HepG2 (cell line): Measurements from ENCODE around the gene ZNF221. TPM values are rescaled to one million over a fixed set of nuclear protein-coding genes. Genes with fewer than 3 reads are reported as not detected.

Experiments used
- ARHGAP35 ChIP-seq: sonication (generic); formaldehyde crosslinking; IDR thresholded peaks from 2 replicates; pipeline ENCODE4 v1.9.0; 2022; ENCODE audit warnings: mild to moderate bottlenecking, inconsistent platforms, moderate library complexity, missing genetic modification reagents, borderline replicate concordance
- HMG20B ChIP-seq: conservative IDR thresholded peaks from 2 replicates; pipeline ENCODE4 v1.6.1; 2016; ENCODE audit warnings: missing genetic modification reagents, missing compliant biosample characterization
- KAT2B ChIP-seq: fragments of 150-350 bp; IDR thresholded peaks from 2 replicates; pipeline ENCODE4 v1.6.1; 2014; ENCODE audit warnings: low read depth, low read length, borderline replicate concordance
- MEIS2 ChIP-seq: sonication (generic); formaldehyde crosslinking; IDR thresholded peaks from 2 replicates; pipeline ENCODE4 v1.9.0; 2021; ENCODE audit warnings: mild to moderate bottlenecking, missing genetic modification reagents
- MZF1 ChIP-seq: sonication (generic); formaldehyde crosslinking; IDR thresholded peaks from 2 replicates; pipeline ENCODE4 v1.8.1; 2023; ENCODE audit warnings: mild to moderate bottlenecking, missing genetic modification reagents, borderline replicate concordance
- NFE2L2 ChIP-seq: fragments of 150-350 bp; IDR thresholded peaks from 2 replicates; pipeline ENCODE4 v1.6.1; 2014; ENCODE audit warnings: low read length
- REL ChIP-seq: sonication (generic); formaldehyde crosslinking; conservative IDR thresholded peaks from 2 replicates; pipeline ENCODE4 v1.8.0; 2022; ENCODE audit warnings: mild to moderate bottlenecking, missing genetic modification reagents, moderate library complexity
- SNRNP70 ChIP-seq: fragments of 200-400 bp; formaldehyde crosslinking; IDR thresholded peaks from 2 replicates; pipeline ENCODE4 v1.6.1; 2017; ENCODE audit warnings: mild to moderate bottlenecking, low read depth, low read length, moderate library complexity
- TOPORS ChIP-seq: sonication (generic); formaldehyde crosslinking; IDR thresholded peaks from 2 replicates; pipeline ENCODE4 v1.8.0; 2023; ENCODE audit warnings: mild to moderate bottlenecking, missing genetic modification reagents
- WIZ ChIP-seq: sonication (generic); formaldehyde crosslinking; IDR thresholded peaks from 2 replicates; pipeline ENCODE4 v1.5.1; 2020; ENCODE audit warnings: mild to moderate bottlenecking, missing genetic modification reagents
- YEATS4 ChIP-seq: sonication (generic); formaldehyde crosslinking; IDR thresholded peaks from 2 replicates; pipeline ENCODE4 v1.4.0; 2020; ENCODE audit warnings: missing genetic modification reagents, borderline replicate concordance
- YY1 ChIP-seq: IDR thresholded peaks from 2 replicates; pipeline ENCODE4 v1.6.1; 2011; ENCODE audit warnings: low read length, low read depth, moderate library complexity, mild to moderate bottlenecking; ENCODE audit not compliant: insufficient read depth, insufficient replicate concordance
- ZFP1 ChIP-seq: IDR thresholded peaks from 2 replicates; pipeline ENCODE4 v1.6.1; 2016
- ZFP37 ChIP-seq: sonication (generic); formaldehyde crosslinking; IDR thresholded peaks from 2 replicates; pipeline ENCODE4 v1.4.0; 2020; ENCODE audit warnings: missing genetic modification reagents, borderline replicate concordance
- ZFP82 ChIP-seq: sonication (generic); formaldehyde crosslinking; IDR thresholded peaks from 2 replicates; pipeline ENCODE4 v1.5.1; 2020; ENCODE audit warnings: mild to moderate bottlenecking, missing genetic modification reagents, borderline replicate concordance
- ZNF234 ChIP-seq: sonication (generic); formaldehyde crosslinking; conservative IDR thresholded peaks from 2 replicates; pipeline ENCODE4 v1.5.1; 2020; ENCODE audit warnings: mild to moderate bottlenecking, missing genetic modification reagents
- ZNF296 ChIP-seq: sonication (generic); formaldehyde crosslinking; conservative IDR thresholded peaks from 2 replicates; pipeline ENCODE4 v1.5.0; 2020; ENCODE audit warnings: mild to moderate bottlenecking, missing genetic modification reagents
- ZNF33A ChIP-seq: sonication (generic); formaldehyde crosslinking; IDR thresholded peaks from 2 replicates; pipeline ENCODE4 v1.5.1; 2020; ENCODE audit warnings: missing genetic modification reagents, mild to moderate bottlenecking, moderate library complexity, borderline replicate concordance
- ZNF460 ChIP-seq: sonication (generic); formaldehyde crosslinking; IDR thresholded peaks from 2 replicates; pipeline ENCODE4 v1.5.1; 2020; ENCODE audit warnings: missing genetic modification reagents, mild to moderate bottlenecking, borderline replicate concordance
- ZNF543 ChIP-seq: sonication (generic); formaldehyde crosslinking; IDR thresholded peaks from 2 replicates; pipeline ENCODE4 v1.4.0; 2020; ENCODE audit warnings: mild to moderate bottlenecking, missing genetic modification reagents
- ZNF616 ChIP-seq: sonication (generic); formaldehyde crosslinking; IDR thresholded peaks from 2 replicates; pipeline ENCODE4 v1.5.0; 2020; ENCODE audit warnings: low read depth, mild to moderate bottlenecking, missing genetic modification reagents
- ZNF879 ChIP-seq: sonication (generic); formaldehyde crosslinking; IDR thresholded peaks from 2 replicates; pipeline ENCODE4 v1.8.1; 2023; ENCODE audit warnings: missing genetic modification reagents
- polyA plus RNA-seq, 8 experiments: library from polyadenylated mRNA; depleted of rRNA in 3 of 8; stranded (reverse) in 7 of 8; unstranded in 1 of 8; fragments of >200 nt; fragmentation: Illumina TruSeq in 4 of 8; extraction: Trizol in 4 of 8; gene quantifications; 2 replicates each; pipeline versions ENCODE4 v1.2.1 to v1.2.3, GENCODE V29; 2011 to 2016; ENCODE audit warnings: low read depth in 4 of 8, missing spikeins in 1 of 8, mixed read lengths in 1 of 8; ENCODE audit not compliant: insufficient read depth in 1 of 8
- total RNA-seq, 5 experiments: library from RNA; depleted of rRNA; stranded (reverse); fragments of >200 nt; fragmentation: Illumina TruSeq; extraction: Trizol; gene quantifications; 2 replicates each; pipeline ENCODE4 v1.2.3, GENCODE V29; 2016; ENCODE audit warnings: low read depth in 1 of 5
- TF ChIP-seq, protein P1 (sequence below): sonication (generic); formaldehyde crosslinking; IDR thresholded peaks from 2 replicates; pipeline ENCODE4 v1.5.0; 2020; ENCODE audit warnings: mild to moderate bottlenecking, missing genetic modification reagents
- TF ChIP-seq, protein P2 (sequence below): sonication (generic); formaldehyde crosslinking; conservative IDR thresholded peaks from 2 replicates; pipeline ENCODE4 v1.8.0; 2022; ENCODE audit warnings: mild to moderate bottlenecking, moderate library complexity, missing genetic modification reagents
- TF ChIP-seq, protein P3 (sequence below): fragments of 450-650 bp; IDR thresholded peaks from 2 replicates; pipeline ENCODE4 v1.6.1; 2016

ZNF221 gene
- total and polyA plus RNA-seq, 2 of the 13 experiments (the other 11 are each of a cell fraction or from before 2014, with no cell fraction given), result 0.48 to 3.4 TPM

DNA sequence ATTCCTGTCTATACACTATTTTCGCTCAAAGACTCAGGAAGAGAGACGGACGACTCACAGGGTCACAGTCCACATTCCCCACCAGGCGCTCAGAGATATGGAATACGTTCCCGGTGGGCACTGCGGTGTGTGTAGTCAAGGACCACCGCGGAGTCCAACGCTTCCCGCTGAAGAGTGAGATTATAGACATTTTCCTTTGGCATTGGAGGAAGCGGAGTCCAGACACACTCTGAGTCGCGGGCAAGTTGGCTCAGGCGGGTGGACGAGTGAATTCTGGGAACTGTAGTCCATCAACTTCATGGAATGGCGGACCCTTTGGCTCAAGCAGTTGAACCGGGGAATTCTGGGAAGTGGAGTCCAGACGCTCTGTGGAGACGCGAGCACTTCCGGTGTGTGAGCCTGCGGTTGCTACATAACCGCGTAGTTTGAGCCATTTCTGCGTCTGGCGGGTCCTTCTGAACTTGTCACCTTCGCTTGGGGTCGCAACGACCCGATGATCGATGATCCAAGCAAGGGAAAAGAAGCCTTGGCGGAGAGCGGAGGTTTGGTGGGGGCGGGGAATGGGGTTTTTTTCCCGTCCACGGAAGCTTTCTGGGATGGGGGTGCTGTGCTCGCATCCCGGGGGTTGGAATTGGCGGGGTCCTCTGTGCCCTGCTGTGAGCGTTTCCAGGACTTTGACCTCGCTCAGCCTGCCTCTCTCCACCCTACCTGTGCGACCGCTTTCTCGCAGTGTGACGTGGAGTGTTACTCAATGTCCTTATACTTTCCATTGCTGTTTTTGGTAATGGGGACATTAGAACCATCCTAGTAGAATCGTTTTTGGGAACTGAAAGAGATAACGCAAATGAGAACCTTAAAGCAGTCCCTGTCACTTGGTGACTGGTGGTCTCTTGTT, 51.8 kb downstream of the ZNF221 start, which contains the start of gene ZNF230 (continued):
- TF ChIP-seq MEIS2 (CRISPR knock-in tag), result peak; percentile 57; the same call in 1 of the 2 replicates
- TF ChIP-seq ZFP82, result no peak
- no peak for TF ChIP-seq ZNF296 (CRISPR knock-in tag)
- TF ChIP-seq ZFP37, result no peak
- TF ChIP-seq MZF1 (CRISPR knock-in tag), result no peak
- TF ChIP-seq, protein P1, sequence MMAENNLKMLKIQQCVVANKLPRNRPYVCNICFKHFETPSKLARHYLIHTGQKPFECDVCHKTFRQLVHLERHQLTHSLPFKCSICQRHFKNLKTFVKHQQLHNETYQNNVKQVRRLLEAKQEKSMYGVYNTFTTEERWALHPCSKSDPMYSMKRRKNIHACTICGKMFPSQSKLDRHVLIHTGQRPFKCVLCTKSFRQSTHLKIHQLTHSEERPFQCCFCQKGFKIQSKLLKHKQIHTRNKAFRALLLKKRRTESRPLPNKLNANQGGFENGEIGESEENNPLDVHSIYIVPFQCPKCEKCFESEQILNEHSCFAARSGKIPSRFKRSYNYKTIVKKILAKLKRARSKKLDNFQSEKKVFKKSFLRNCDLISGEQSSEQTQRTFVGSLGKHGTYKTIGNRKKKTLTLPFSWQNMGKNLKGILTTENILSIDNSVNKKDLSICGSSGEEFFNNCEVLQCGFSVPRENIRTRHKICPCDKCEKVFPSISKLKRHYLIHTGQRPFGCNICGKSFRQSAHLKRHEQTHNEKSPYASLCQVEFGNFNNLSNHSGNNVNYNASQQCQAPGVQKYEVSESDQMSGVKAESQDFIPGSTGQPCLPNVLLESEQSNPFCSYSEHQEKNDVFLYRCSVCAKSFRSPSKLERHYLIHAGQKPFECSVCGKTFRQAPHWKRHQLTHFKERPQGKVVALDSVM (CRISPR knock-in tag), result 0 out of 2 replicates have a peak, but pooled peaks have one; percentile 25
- TF ChIP-seq, protein P2, sequence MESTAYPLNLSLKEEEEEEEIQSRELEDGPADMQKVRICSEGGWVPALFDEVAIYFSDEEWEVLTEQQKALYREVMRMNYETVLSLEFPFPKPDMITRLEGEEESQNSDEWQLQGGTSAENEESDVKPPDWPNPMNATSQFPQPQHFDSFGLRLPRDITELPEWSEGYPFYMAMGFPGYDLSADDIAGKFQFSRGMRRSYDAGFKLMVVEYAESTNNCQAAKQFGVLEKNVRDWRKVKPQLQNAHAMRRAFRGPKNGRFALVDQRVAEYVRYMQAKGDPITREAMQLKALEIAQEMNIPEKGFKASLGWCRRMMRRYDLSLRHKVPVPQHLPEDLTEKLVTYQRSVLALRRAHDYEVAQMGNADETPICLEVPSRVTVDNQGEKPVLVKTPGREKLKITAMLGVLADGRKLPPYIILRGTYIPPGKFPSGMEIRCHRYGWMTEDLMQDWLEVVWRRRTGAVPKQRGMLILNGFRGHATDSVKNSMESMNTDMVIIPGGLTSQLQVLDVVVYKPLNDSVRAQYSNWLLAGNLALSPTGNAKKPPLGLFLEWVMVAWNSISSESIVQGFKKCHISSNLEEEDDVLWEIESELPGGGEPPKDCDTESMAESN (CRISPR knock-in tag), result no peak
- TF ChIP-seq WIZ (CRISPR knock-in tag), result no peak
- TF ChIP-seq HMG20B (CRISPR knock-in tag), result no peak
- no peak for TF ChIP-seq ARHGAP35 (CRISPR knock-in tag)
- no peak for TF ChIP-seq ZNF616 (CRISPR knock-in tag)
- peak; percentile 96 for TF ChIP-seq YY1
- TF ChIP-seq NFE2L2, result no peak
- TF ChIP-seq TOPORS (CRISPR knock-in tag), result no peak
- no peak for TF ChIP-seq ZNF460
- no peak for TF ChIP-seq SNRNP70
- TF ChIP-seq ZNF234 (CRISPR knock-in tag), result no peak
- TF ChIP-seq REL (CRISPR knock-in tag), result no peak
- no peak for TF ChIP-seq KAT2B
- no peak for TF ChIP-seq ZNF33A (CRISPR knock-in tag)
- TF ChIP-seq YEATS4 (CRISPR knock-in tag), result no peak; the same call in 1 of the 2 replicates
- TF ChIP-seq ZNF879, result peak; percentile 52; the same call in 1 of the 2 replicates
- no peak for TF ChIP-seq ZFP1 (CRISPR knock-in tag)
- TF ChIP-seq ZNF543 (CRISPR knock-in tag), result peak; percentile 79; the same call in 1 of the 2 replicates
- TF ChIP-seq, protein P3, sequence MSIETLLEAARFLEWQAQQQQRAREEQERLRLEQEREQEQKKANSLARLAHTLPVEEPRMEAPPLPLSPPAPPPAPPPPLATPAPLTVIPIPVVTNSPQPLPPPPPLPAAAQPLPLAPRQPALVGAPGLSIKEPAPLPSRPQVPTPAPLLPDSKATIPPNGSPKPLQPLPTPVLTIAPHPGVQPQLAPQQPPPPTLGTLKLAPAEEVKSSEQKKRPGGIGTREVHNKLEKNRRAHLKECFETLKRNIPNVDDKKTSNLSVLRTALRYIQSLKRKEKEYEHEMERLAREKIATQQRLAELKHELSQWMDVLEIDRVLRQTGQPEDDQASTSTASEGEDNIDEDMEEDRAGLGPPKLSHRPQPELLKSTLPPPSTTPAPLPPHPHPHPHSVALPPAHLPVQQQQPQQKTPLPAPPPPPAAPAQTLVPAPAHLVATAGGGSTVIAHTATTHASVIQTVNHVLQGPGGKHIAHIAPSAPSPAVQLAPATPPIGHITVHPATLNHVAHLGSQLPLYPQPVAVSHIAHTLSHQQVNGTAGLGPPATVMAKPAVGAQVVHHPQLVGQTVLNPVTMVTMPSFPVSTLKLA, result no peak
